WTC11 (cell line): Measurements from ENCODE around the gene DMXL1. TPM values are rescaled to one million over a fixed set of nuclear protein-coding genes. Genes with fewer than 3 reads are reported as not detected.
A peak's percentile ranks its signal among the peaks of the same experiment; 100 is the strongest.

Source experiments
- ATAC-seq: fragments of 200-7000 bp; cut with Tn5 transposase; 2 replicates; pipeline ENCODE4 v1.10.0; 2021; ENCODE audit warnings: mild to moderate bottlenecking, moderate library complexity
- CTCF ChIA-PET: fragments of 300-600 bp; sonication (Branson Sonifier 250); formaldehyde crosslinking; loops from one replicate; lab custom pipeline; 2021; ENCODE audit warnings: antibody characterized with exemption; lab: Charles Lee
- POLR2A ChIA-PET: fragments of 350-600 bp; sonication (Branson Sonifier 250); formaldehyde crosslinking; loops from one replicate; lab custom pipeline; 2021; ENCODE audit warnings: antibody characterized with exemption; lab: Charles Lee
- DNase-seq: peaks from one replicate; pipeline ENCODE4 v3.0.0; 2021; ENCODE audit warnings: low spot score
- H3K27ac Mint-ChIP-seq: 2 replicates; pipeline ENCODE4 v1.8.0; 2021; ENCODE audit warnings: mixed read lengths
- H3K27me3 Mint-ChIP-seq: 2 replicates; pipeline ENCODE4 v1.8.0; 2021; ENCODE audit warnings: low read depth, mild to moderate bottlenecking, moderate library complexity, mixed read lengths
- H3K36me3 Mint-ChIP-seq: 2 replicates; pipeline ENCODE4 v1.8.0; 2021; ENCODE audit warnings: mixed read lengths
- H3K4me1 Mint-ChIP-seq: 2 replicates; pipeline ENCODE4 v1.8.0; 2022; ENCODE audit warnings: mixed read lengths
- H3K4me3 Mint-ChIP-seq: 2 replicates; pipeline ENCODE4 v1.8.0; 2021; ENCODE audit warnings: mild to moderate bottlenecking, moderate library complexity, mixed read lengths
- H3K9me3 Mint-ChIP-seq: 2 replicates; pipeline ENCODE4 v1.8.0; 2021; ENCODE audit warnings: mixed read lengths
- ATF1 ChIP-seq: sonication (generic); formaldehyde crosslinking; IDR thresholded peaks from 2 replicates; pipeline ENCODE4 v1.8.1; 2023; ENCODE audit warnings: mild to moderate bottlenecking, moderate library complexity, missing genetic modification reagents
- ATF2 ChIP-seq: sonication (generic); formaldehyde crosslinking; IDR thresholded peaks from 2 replicates; pipeline ENCODE4 v1.8.1; 2022; ENCODE audit warnings: low read depth, missing genetic modification reagents, borderline replicate concordance
- CREB1 ChIP-seq: sonication (generic); formaldehyde crosslinking; IDR thresholded peaks from 2 replicates; pipeline ENCODE4 v1.8.0; 2023; ENCODE audit warnings: mild to moderate bottlenecking, missing genetic modification reagents
- EMX1 ChIP-seq: fragments of 250-450 bp; sonication (Bioruptor Pico); IDR thresholded peaks from 2 replicates; pipeline ENCODE4 v1.8.0; 2021; ENCODE audit warnings: mild to moderate bottlenecking
- ETV6 ChIP-seq: sonication (generic); formaldehyde crosslinking; IDR thresholded peaks from 2 replicates; pipeline ENCODE4 v1.8.1; 2022; ENCODE audit warnings: mild to moderate bottlenecking, missing genetic modification reagents
- HMGA2 ChIP-seq: fragments of 250-450 bp; sonication (Bioruptor Pico); IDR thresholded peaks from 2 replicates; pipeline ENCODE4 v1.4.0; 2021; ENCODE audit warnings: mild to moderate bottlenecking, moderate library complexity
- JUN ChIP-seq: sonication (generic); formaldehyde crosslinking; IDR thresholded peaks from 2 replicates; pipeline ENCODE4 v1.8.0; 2023; ENCODE audit warnings: mild to moderate bottlenecking, missing genetic modification reagents
- KAT7 ChIP-seq: sonication (generic); formaldehyde crosslinking; IDR thresholded peaks from 2 replicates; pipeline ENCODE4 v1.8.1; 2023; ENCODE audit warnings: missing genetic modification reagents, mild to moderate bottlenecking, borderline replicate concordance
- MAX ChIP-seq: sonication (generic); formaldehyde crosslinking; IDR thresholded peaks from 2 replicates; pipeline ENCODE4 v1.8.0; 2022; ENCODE audit warnings: mild to moderate bottlenecking, missing genetic modification reagents
- MLX ChIP-seq: sonication (generic); formaldehyde crosslinking; IDR thresholded peaks from 2 replicates; pipeline ENCODE4 v1.8.1; 2023; ENCODE audit warnings: mild to moderate bottlenecking, missing genetic modification reagents, moderate library complexity
- NR3C1 ChIP-seq: sonication (generic); formaldehyde crosslinking; conservative IDR thresholded peaks from 2 replicates; pipeline ENCODE4 v1.8.1; 2023; ENCODE audit warnings: low read depth, mild to moderate bottlenecking, missing genetic modification reagents
- OVOL2 ChIP-seq: fragments of 250-450 bp; sonication (Bioruptor Pico); IDR thresholded peaks from 2 replicates; pipeline ENCODE4 v1.9.0; 2021; ENCODE audit warnings: mild to moderate bottlenecking, borderline replicate concordance
- RELA ChIP-seq: sonication (generic); formaldehyde crosslinking; IDR thresholded peaks from 2 replicates; pipeline ENCODE4 v1.8.1; 2022; ENCODE audit warnings: missing genetic modification reagents, mild to moderate bottlenecking, borderline replicate concordance
- SMAD3 ChIP-seq: sonication (generic); formaldehyde crosslinking; IDR thresholded peaks from 2 replicates; pipeline ENCODE4 v1.8.0; 2022; ENCODE audit warnings: missing genetic modification reagents, mild to moderate bottlenecking, borderline replicate concordance
- SMAD4 ChIP-seq: sonication (generic); formaldehyde crosslinking; IDR thresholded peaks from 2 replicates; pipeline ENCODE4 v1.8.0; 2022; ENCODE audit warnings: mild to moderate bottlenecking, missing genetic modification reagents
- SP1 ChIP-seq: sonication (generic); formaldehyde crosslinking; conservative IDR thresholded peaks from 2 replicates; pipeline ENCODE4 v1.8.1; 2022; ENCODE audit warnings: missing genetic modification reagents
- ZNF121 ChIP-seq: sonication (generic); formaldehyde crosslinking; IDR thresholded peaks from 2 replicates; pipeline ENCODE4 v1.8.0; 2023; ENCODE audit warnings: missing genetic modification reagents
- ZNF263 ChIP-seq: sonication (generic); formaldehyde crosslinking; IDR thresholded peaks from 2 replicates; pipeline ENCODE4 v1.8.1; 2022; ENCODE audit warnings: low read depth, mild to moderate bottlenecking, moderate library complexity, missing genetic modification reagents
- ZNF317 ChIP-seq: sonication (generic); formaldehyde crosslinking; IDR thresholded peaks from 2 replicates; pipeline ENCODE4 v1.8.1; 2023; ENCODE audit warnings: low read depth, mild to moderate bottlenecking, moderate library complexity, missing genetic modification reagents, borderline replicate concordance
- total RNA-seq: library from RNA; stranded (reverse); gene quantifications from 3 replicates; pipeline ENCODE4 v1.2.3, GENCODE V29; 2021
- TF ChIP-seq, protein P1 (sequence below): fragments of 200-600 bp; IDR thresholded peaks from 2 replicates; pipeline ENCODE4 v1.8.0; 2022; ENCODE audit warnings: antibody characterized with exemption
- TF ChIP-seq, protein P2 (sequence below): sonication (generic); formaldehyde crosslinking; IDR thresholded peaks from 2 replicates; pipeline ENCODE4 v1.8.1; 2022; ENCODE audit warnings: mild to moderate bottlenecking, missing genetic modification reagents, moderate library complexity, borderline replicate concordance
- TF ChIP-seq, protein P3 (sequence below): fragments of 250-450 bp; sonication (Bioruptor Pico); IDR thresholded peaks from 2 replicates; pipeline ENCODE4 v1.9.0; 2021; ENCODE audit warnings: mild to moderate bottlenecking

Gene DMXL1
- total RNA-seq, 1 experiment from 2014 or later: 43.7 TPM

- peak; percentile 53 for ATAC-seq
- CTCF ChIA-PET: no interaction called here
Measured at GRCh38 chr5:119291877-119292276, 221.0 kb downstream of the DMXL1 start.

GRCh38 chr5:119292701-119293515 lies 222.0 kb downstream of the DMXL1 start:
- ATAC-seq (no peak), DNase-seq (no peak)
- no peak overlapping the region for H3K4me3 Mint-ChIP-seq
- no peak for TF ChIP-seq SMAD3 (CRISPR knock-in tag)
- no peak for TF ChIP-seq SP1
- TF ChIP-seq HMGA2 (CRISPR knock-in tag): no peak
- TF ChIP-seq ZNF317 (CRISPR knock-in tag): no peak
- no peak for TF ChIP-seq OVOL2 (CRISPR knock-in tag)
- TF ChIP-seq, protein P1, sequence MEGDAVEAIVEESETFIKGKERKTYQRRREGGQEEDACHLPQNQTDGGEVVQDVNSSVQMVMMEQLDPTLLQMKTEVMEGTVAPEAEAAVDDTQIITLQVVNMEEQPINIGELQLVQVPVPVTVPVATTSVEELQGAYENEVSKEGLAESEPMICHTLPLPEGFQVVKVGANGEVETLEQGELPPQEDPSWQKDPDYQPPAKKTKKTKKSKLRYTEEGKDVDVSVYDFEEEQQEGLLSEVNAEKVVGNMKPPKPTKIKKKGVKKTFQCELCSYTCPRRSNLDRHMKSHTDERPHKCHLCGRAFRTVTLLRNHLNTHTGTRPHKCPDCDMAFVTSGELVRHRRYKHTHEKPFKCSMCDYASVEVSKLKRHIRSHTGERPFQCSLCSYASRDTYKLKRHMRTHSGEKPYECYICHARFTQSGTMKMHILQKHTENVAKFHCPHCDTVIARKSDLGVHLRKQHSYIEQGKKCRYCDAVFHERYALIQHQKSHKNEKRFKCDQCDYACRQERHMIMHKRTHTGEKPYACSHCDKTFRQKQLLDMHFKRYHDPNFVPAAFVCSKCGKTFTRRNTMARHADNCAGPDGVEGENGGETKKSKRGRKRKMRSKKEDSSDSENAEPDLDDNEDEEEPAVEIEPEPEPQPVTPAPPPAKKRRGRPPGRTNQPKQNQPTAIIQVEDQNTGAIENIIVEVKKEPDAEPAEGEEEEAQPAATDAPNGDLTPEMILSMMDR: no peak
- no peak for TF ChIP-seq ATF1
- no peak for TF ChIP-seq CREB1 (CRISPR knock-in tag)
- TF ChIP-seq JUN (CRISPR knock-in tag): no peak
- TF ChIP-seq RELA: no peak
- TF ChIP-seq MAX: no peak
- TF ChIP-seq NR3C1 (CRISPR knock-in tag): no peak
- TF ChIP-seq KAT7 (CRISPR knock-in tag): no peak
- no peak for TF ChIP-seq ZNF121 (CRISPR knock-in tag)
- no peak for TF ChIP-seq SMAD4
- TF ChIP-seq, protein P2, sequence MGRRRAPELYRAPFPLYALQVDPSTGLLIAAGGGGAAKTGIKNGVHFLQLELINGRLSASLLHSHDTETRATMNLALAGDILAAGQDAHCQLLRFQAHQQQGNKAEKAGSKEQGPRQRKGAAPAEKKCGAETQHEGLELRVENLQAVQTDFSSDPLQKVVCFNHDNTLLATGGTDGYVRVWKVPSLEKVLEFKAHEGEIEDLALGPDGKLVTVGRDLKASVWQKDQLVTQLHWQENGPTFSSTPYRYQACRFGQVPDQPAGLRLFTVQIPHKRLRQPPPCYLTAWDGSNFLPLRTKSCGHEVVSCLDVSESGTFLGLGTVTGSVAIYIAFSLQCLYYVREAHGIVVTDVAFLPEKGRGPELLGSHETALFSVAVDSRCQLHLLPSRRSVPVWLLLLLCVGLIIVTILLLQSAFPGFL: no peak
- TF ChIP-seq EMX1 (CRISPR knock-in tag): no peak
- TF ChIP-seq, protein P3, sequence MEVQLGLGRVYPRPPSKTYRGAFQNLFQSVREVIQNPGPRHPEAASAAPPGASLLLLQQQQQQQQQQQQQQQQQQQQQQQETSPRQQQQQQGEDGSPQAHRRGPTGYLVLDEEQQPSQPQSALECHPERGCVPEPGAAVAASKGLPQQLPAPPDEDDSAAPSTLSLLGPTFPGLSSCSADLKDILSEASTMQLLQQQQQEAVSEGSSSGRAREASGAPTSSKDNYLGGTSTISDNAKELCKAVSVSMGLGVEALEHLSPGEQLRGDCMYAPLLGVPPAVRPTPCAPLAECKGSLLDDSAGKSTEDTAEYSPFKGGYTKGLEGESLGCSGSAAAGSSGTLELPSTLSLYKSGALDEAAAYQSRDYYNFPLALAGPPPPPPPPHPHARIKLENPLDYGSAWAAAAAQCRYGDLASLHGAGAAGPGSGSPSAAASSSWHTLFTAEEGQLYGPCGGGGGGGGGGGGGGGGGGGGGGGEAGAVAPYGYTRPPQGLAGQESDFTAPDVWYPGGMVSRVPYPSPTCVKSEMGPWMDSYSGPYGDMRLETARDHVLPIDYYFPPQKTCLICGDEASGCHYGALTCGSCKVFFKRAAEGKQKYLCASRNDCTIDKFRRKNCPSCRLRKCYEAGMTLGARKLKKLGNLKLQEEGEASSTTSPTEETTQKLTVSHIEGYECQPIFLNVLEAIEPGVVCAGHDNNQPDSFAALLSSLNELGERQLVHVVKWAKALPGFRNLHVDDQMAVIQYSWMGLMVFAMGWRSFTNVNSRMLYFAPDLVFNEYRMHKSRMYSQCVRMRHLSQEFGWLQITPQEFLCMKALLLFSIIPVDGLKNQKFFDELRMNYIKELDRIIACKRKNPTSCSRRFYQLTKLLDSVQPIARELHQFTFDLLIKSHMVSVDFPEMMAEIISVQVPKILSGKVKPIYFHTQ (CRISPR knock-in tag): no peak
- H3K27me3 Mint-ChIP-seq: no peaks in the 10 kb centered on the region
- H3K4me1 Mint-ChIP-seq: peaks cover 35% of the 10 kb centered on the region
- no peak overlapping the region for H3K27ac Mint-ChIP-seq
- CTCF ChIA-PET: no interaction called here
- POLR2A ChIA-PET: no interaction called here
- peaks cover 9% of the 10 kb centered on the region for H3K9me3 Mint-ChIP-seq
- H3K36me3 Mint-ChIP-seq: peaks cover 14% of the 10 kb centered on the region

More at GRCh38 chr5:119291877-119292276, 221.0 kb downstream of the DMXL1 start:
- DNase-seq: no peak
- Mint-ChIP-seq H3K4me1 (peaks cover 35% of the 10 kb centered on the region), H3K27ac (peak overlapping the region; percentile 64), H3K27me3 (no peaks in the 10 kb centered on the region), H3K4me3 (no peak overlapping the region), H3K36me3 (peaks cover 14% of the 10 kb centered on the region), H3K9me3 (peaks cover 9% of the 10 kb centered on the region)
- POLR2A ChIA-PET: no interaction called here
- TF ChIP-seq ETV6 (CRISPR knock-in tag): no peak
- no peak for TF ChIP-seq ZNF263
- TF ChIP-seq ZNF121 (CRISPR knock-in tag): no peak
- TF ChIP-seq ATF2 (CRISPR knock-in tag): no peak
- TF ChIP-seq NR3C1 (CRISPR knock-in tag): no peak
- no peak for TF ChIP-seq EMX1 (CRISPR knock-in tag)
- TF ChIP-seq MLX (CRISPR knock-in tag): no peak
